ENCODE results near the gene NT5C3A. TPM values are rescaled to one million over a fixed set of nuclear protein-coding genes. Genes with fewer than 3 reads are reported as not detected.
A peak's percentile ranks its signal among the peaks of the same experiment; 100 is the strongest.

The NT5C3A gene
- total and polyA plus RNA-seq, 2 of the 8 experiments (the other 6 are each of a cell fraction or from before 2014, with no cell fraction given): 7.5 to 22.7 TPM

- no peak overlapping the region for H2BK20ac ChIP-seq (ENCODE audit: low read length)
- no peak overlapping the region for H4K91ac ChIP-seq (replicated peaks; ENCODE audit: insufficient read length, low read length)
- H2AFZ ChIP-seq (ENCODE audit: low read length): no peak overlapping the region
- H4K20me1 ChIP-seq (replicated peaks in 1 of 2; ENCODE audit: control insufficient read depth in 1 of 2, insufficient read depth in 2 of 2, low read length in 2 of 2): peaks cover 0 to 2% of the 10 kb centered on the region in 2 experiments
- H3K18ac ChIP-seq (ENCODE audit: extremely low read depth, low read length): no peak overlapping the region
- no peak overlapping the region for H3K23ac ChIP-seq (ENCODE audit: insufficient read length)
- ChIA-PET POLR2A (ENCODE audit: partially characterized antibody) (interaction anchor here (1.6 kb wide), 1 partner anchor 12 kb away, joined by 4 read pairs; no protein-coding TSS in a partner anchor), CTCF (ENCODE audit: partially characterized antibody) (interaction anchor here (0.9 to 2.8 kb wide), 6 partner anchors 10 to 293 kb away, joined by 3 to 12 read pairs (median 3); partner anchors contain the start of gene RP9)
- TF ChIP-seq RAD21 (IDR thresholded peaks at IDR 0.05 in 1 of 2, conservative IDR thresholded peaks at IDR 0.05 in 1 of 2; ENCODE audit: low read depth in 2 of 2, low read length in 2 of 2) (peak; percentile 39 to 56), TEAD4 (IDR thresholded peaks at IDR 0.05; ENCODE audit: low read depth, low read length) (no peak), SUZ12 (IDR thresholded peaks at IDR 0.05; ENCODE audit: low read length) (no peak), CTCF (IDR thresholded peaks at IDR 0.05; ENCODE audit: control extremely low read depth in 1 of 3, insufficient read depth in 1 of 3, low read depth in 1 of 3, low read length in 3 of 3) (peak; percentile 25 to 58 (median 53); a peak in 3 of 4 replicates), EGR1 (IDR thresholded peaks at IDR 0.05; ENCODE audit: borderline replicate concordance, low read depth, low read length) (no peak)
- no peak overlapping the region for H2BK120ac ChIP-seq (replicated peaks; ENCODE audit: low read depth, low read length)
- no peaks in the 10 kb centered on the region for H3K4me1 ChIP-seq (replicated peaks in 1 of 4; ENCODE audit: control insufficient read depth in 3 of 4, insufficient read depth in 4 of 4, low read length in 3 of 4)
- H2BK12ac ChIP-seq (ENCODE audit: low read depth, low read length): no peak overlapping the region
- no peaks in the 10 kb centered on the region for H3K23me2 ChIP-seq (ENCODE audit: low read depth, low read length)
- no peak overlapping the region for H3K4me3 ChIP-seq (ENCODE audit: extremely low read depth in 1 of 4, insufficient read depth in 2 of 4, low read depth in 3 of 4, low read length in 4 of 4)
- H4K8ac ChIP-seq (ENCODE audit: extremely low read depth, insufficient read depth, low read length): no peak overlapping the region
- H3K27ac ChIP-seq (ENCODE audit: low read depth, low read length): no peak overlapping the region
- no peak overlapping the region for H3K9ac ChIP-seq (replicated peaks in 1 of 4; ENCODE audit: extremely low read depth in 1 of 4, low read depth in 3 of 4, low read length in 3 of 4)
- WGBS, 2 experiments (ENCODE audit: extremely low coverage in 1 of 2, insufficient coverage in 1 of 2, insufficient read length in 1 of 2, insufficient replicate concordance in 2 of 2, low coverage in 1 of 2, low lambda C conversion rate in 2 of 2, missing lambda C conversion rate in 1 of 2): 90% methylated on average over 5 of the region's 5 CpGs; no CpG with 5 or more reads in 1 of the 2 experiments
- no peak overlapping the region for H3K4ac ChIP-seq (replicated peaks; ENCODE audit: insufficient read length, low read depth, low read length)
- H3K79me1 ChIP-seq (ENCODE audit: low read depth, low read length): no peaks in the 10 kb centered on the region
- H4K5ac ChIP-seq (ENCODE audit: insufficient read length, low read depth, low read length): no peak overlapping the region
- no peak overlapping the region for H3K14ac ChIP-seq (ENCODE audit: insufficient read length)
- FAIRE-seq: no peak
- peaks cover 0 to 21% (median 14%) of the 10 kb centered on the region in 4 experiments; a peak in 6 of 8 replicates for H3K36me3 ChIP-seq (ENCODE audit: control insufficient read depth in 2 of 4, insufficient read depth in 4 of 4, low read length in 3 of 4)
- H3K9me3 ChIP-seq (ENCODE audit: insufficient read depth in 2 of 2, low read depth in 1 of 2, low read length in 1 of 2): no peaks in the 10 kb centered on the region
- H3K27me3 ChIP-seq (replicated peaks in 1 of 4; ENCODE audit: control insufficient read depth in 3 of 4, extremely low read depth in 1 of 4, insufficient read depth in 3 of 4, low read length in 3 of 4): no peaks in the 10 kb centered on the region
- no peak overlapping the region for H3K4me2 ChIP-seq (ENCODE audit: insufficient read depth in 1 of 2, low read depth in 2 of 2, low read length in 2 of 2)
- no peak overlapping the region for H3K56ac ChIP-seq (replicated peaks; ENCODE audit: insufficient read length, low read depth, low read length)
- H2BK15ac ChIP-seq (ENCODE audit: low read length): no peak overlapping the region
- H2AK5ac ChIP-seq (ENCODE audit: low read depth, low read length): no peak overlapping the region
- DNase-seq (ENCODE audit: low read depth in 1 of 2, low spot score in 2 of 2): no peak
- H3K79me2 ChIP-seq (ENCODE audit: control insufficient read depth in 1 of 2, insufficient read depth in 2 of 2, low read length in 2 of 2): no peaks in the 10 kb centered on the region
- no peak overlapping the region for H2BK5ac ChIP-seq (ENCODE audit: low read depth, low read length)
These were observed 29.1 kb upstream of the NT5C3A start for GRCh38 chr7:33091641-33092191.

Measured in H1 (cell line).